ENCODE measurements around the gene MAML3.

DNA sequence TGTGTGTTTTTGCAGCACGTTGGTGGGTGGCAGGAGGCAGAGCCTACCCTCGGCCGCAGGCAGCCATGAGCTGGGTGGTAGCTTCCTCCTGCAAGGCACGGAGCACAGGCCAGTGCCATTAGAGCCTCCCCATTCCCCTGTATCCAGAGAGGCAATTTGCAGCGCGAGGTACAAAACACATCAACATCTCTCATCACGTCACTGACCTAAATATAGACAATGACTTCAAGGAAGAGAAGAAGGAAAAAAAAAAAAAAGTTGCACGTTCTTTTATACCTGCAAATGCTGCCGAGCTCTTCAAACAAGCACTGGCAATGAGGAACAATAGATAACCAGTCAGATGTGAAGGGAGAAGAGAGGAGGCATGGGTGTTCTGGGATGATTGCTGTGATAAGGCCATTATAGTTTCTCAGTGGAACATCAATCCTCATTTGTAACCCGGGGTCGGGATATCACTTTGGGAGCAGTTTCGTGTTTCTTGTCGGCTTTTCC lies 328.4 kb downstream of the MAML3 start:
- TF ChIP-seq, protein P1, sequence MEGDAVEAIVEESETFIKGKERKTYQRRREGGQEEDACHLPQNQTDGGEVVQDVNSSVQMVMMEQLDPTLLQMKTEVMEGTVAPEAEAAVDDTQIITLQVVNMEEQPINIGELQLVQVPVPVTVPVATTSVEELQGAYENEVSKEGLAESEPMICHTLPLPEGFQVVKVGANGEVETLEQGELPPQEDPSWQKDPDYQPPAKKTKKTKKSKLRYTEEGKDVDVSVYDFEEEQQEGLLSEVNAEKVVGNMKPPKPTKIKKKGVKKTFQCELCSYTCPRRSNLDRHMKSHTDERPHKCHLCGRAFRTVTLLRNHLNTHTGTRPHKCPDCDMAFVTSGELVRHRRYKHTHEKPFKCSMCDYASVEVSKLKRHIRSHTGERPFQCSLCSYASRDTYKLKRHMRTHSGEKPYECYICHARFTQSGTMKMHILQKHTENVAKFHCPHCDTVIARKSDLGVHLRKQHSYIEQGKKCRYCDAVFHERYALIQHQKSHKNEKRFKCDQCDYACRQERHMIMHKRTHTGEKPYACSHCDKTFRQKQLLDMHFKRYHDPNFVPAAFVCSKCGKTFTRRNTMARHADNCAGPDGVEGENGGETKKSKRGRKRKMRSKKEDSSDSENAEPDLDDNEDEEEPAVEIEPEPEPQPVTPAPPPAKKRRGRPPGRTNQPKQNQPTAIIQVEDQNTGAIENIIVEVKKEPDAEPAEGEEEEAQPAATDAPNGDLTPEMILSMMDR (IDR thresholded peaks at IDR 0.05): no peak
- no peak for TF ChIP-seq POLR2A (IDR thresholded peaks at IDR 0.05)
